HL-60 (cell line): ENCODE data around the gene MPPED1.

ENCODE experiments used
- CTCF ChIP-seq: IDR thresholded peaks from one replicate; pipeline ENCODE4 v1.5.1; 2011; ENCODE audit warnings: low read length, control low read depth, inconsistent platforms; ENCODE audit not compliant: insufficient read depth
- POLR2AphosphoS5 ChIP-seq: IDR thresholded peaks from 2 replicates; pipeline ENCODE4 v1.6.1; 2012; ENCODE audit warnings: low read depth

GRCh38 chr22:43500792-43501785 is 89.3 kb downstream of the MPPED1 start:
- TF ChIP-seq CTCF, result no peak
- TF ChIP-seq POLR2AphosphoS5, result no peak
